Activated CD4-positive, alpha-beta T cell treated with anti-CD3 and anti-CD28 coated beads, Interleukin-2, amount 10 ng/mL, durations not matched to agents 24 days and 14 days (primary cell): ENCODE data around the gene NOTCH2. TPM values are rescaled to one million over a fixed set of nuclear protein-coding genes. Genes with fewer than 3 reads are reported as not detected.
"Not testable (repeated sequence)": the region's sequence is repeated elsewhere in the genome, so short reads cannot be mapped to it uniquely, and the experiment has no call there.

Experiments used
- DNase-seq: peaks from one replicate; pipeline ENCODE4 v3.0.0; 2022
- H3K27ac Mint-ChIP-seq: one replicate; pipeline ENCODE4 v1.8.0; 2022; ENCODE audit warnings: mild to moderate bottlenecking, mixed read lengths
- H3K27me3 Mint-ChIP-seq: one replicate; pipeline ENCODE4 v1.8.0; 2022; ENCODE audit warnings: mixed read lengths
- H3K36me3 Mint-ChIP-seq: one replicate; pipeline ENCODE4 v1.8.0; 2022; ENCODE audit warnings: low read depth, mild to moderate bottlenecking, mixed read lengths
- H3K4me1 Mint-ChIP-seq: one replicate; pipeline ENCODE4 v1.8.0; 2021; ENCODE audit warnings: mixed read lengths
- H3K4me3 Mint-ChIP-seq: one replicate; pipeline ENCODE4 v1.8.0; 2022; ENCODE audit warnings: mild to moderate bottlenecking, moderate library complexity, mixed read lengths
- H3K9me3 Mint-ChIP-seq: one replicate; pipeline ENCODE4 v1.8.0; 2021; ENCODE audit warnings: mixed read lengths
- intact Hi-C: fragments of 100-400 bp; cut with micrococcal nuclease; formaldehyde crosslinking; loops from one replicate; pipeline ENCODE4 v1.15.1; 2023
- total RNA-seq: library from RNA; stranded (reverse); gene quantifications from 2 replicates; pipeline ENCODE4 v1.2.3, GENCODE V29; 2022

Gene NOTCH2
- total RNA-seq, 1 donor from 2014 or later, result 96.5 TPM

DNA sequence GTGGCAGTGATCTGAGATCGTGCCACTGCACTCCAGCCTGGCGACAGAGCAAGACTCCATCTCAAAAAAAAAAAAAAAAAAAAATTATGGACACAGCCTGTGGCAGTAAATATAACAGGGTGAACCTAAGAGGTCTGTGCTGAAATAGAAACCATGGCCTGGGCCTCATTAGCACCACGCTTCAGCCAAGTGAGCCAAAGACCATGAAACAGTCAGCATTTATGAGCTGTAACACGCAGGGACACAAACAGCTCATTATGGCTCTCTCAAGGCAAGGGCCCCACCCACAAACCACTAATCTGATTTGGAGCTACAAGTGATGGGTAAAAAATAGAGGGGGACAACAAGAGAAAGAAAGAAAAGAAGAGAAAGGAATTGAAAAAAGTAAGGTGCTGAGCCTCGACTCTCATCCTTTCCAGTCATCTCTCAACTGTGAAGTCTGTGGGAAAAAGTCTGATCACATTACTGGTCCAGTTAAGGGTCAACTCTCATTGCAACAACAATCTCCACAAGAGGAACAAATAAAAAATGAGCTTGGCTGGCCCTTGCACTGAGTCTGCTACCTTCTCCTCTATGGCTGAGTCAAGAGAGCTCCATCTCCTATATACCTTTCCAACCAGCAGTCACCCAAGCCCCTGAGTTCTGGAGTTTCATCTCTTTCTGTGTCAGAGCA is 93.7 kb downstream of the NOTCH2 start:
- DNase-seq, result peak; percentile 36
- H3K4me1 Mint-ChIP-seq, result peaks cover 12% of the 10 kb centered on the region
- peaks cover 34% of the 10 kb centered on the region for H3K36me3 Mint-ChIP-seq
- H3K9me3 Mint-ChIP-seq, H3K27ac Mint-ChIP-seq, H3K4me3 Mint-ChIP-seq, intact Hi-C loops, H3K27me3 Mint-ChIP-seq: not testable (repeated sequence)

DNA sequence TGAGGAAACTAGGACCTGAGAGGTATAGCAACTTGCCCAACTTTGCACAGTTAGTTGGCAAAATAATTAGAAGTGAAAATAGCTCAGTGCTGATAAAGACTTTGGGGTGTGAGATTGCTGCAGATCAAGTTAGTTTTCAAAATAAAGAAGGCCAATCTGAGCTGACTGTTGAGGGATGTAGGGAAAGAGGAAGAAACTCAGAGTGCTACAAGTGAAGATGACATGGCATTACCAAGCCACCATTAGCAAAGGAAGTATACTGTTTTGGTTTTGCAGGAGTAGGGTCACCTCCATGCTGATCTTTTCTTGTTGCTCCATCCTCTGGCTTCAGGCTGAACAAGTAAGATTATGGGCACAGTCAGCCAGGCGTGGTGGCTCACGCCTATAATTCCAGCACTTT is 94.5 kb downstream of the NOTCH2 start:
- no peak for DNase-seq
- H3K36me3 Mint-ChIP-seq, result peaks cover 37% of the 10 kb centered on the region
- H3K27ac Mint-ChIP-seq, result no peak overlapping the region
- H3K4me1 Mint-ChIP-seq, result peaks cover 12% of the 10 kb centered on the region
- peaks cover 3% of the 10 kb centered on the region for H3K9me3 Mint-ChIP-seq
- intact Hi-C loops, result no loop called here
- no peak overlapping the region for H3K4me3 Mint-ChIP-seq
- no peaks in the 10 kb centered on the region for H3K27me3 Mint-ChIP-seq

DNA sequence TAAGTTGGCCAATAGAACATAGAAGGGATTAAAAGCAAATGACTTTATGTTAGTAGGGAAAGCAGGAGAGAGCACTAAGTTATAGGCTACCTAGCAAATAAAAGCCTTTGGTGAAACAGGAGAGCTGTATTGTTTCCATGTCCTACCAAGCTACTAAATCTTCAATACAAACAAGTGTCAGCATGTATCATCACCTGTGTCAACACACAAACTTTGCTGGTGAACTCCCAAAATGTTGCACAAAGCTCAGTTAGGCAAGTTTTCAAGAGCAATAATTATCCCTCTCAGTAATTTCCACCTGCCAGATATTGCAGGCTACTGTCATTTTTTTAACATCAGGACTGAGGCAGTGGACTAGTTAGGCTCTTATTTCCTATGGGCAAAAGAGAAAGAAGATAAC is 95.4 kb downstream of the NOTCH2 start:
- Mint-ChIP-seq H3K36me3 (peaks cover 37% of the 10 kb centered on the region), H3K27ac (no peak overlapping the region)

DNA sequence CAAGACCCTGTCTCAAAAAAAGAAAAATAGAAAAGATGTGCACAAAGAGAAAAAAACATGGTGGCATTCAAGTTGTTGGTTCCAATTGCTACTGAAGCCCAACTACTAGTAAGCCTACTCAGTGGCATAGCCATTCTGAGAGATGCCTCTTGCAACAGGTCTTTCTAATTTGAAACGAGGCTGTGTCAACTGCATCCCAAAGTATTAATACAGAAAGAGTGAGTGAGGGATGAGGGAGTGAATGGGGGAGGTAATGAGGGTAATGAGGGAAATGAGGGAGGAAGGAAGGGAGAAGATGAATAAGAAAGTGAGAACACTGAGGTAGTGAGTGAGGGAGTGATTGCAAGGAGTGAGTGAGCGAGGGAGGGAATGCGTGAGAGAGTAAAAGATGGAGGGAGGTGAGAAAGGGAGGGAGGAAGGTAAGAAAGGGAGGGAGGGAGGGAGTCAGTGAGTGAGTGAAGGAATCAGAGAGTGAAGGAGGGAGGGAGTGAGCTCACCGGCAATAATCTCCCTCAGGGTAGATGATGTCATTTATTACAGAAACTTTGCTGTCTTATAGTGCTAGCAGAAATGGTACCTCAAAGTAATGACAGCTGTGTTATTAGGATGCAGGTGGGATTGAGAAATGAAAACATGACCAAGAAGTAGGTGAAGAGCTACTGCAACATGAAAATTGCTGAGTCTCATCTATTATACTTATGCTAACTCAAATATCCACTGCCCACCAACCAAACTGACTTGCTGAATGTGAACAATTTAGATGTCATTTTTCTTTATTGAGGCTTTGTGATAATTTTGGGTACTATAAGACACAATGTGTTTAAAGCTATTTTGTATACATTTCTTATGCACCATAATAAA is 97.5 kb downstream of the NOTCH2 start:
- H3K4me1 Mint-ChIP-seq, result peaks cover 18% of the 10 kb centered on the region
- H3K9me3 Mint-ChIP-seq, result peaks cover 3% of the 10 kb centered on the region
- H3K27ac Mint-ChIP-seq, result no peak overlapping the region
- H3K27me3 Mint-ChIP-seq, result no peaks in the 10 kb centered on the region
- H3K36me3 Mint-ChIP-seq, result peaks cover 40% of the 10 kb centered on the region
- no peak overlapping the region for H3K4me3 Mint-ChIP-seq
- DNase-seq, result peak; percentile 40
- intact Hi-C loops, result no loop called here

More for the DNA sequence above, 95.4 kb downstream of the NOTCH2 start:
- H3K4me1 Mint-ChIP-seq, result peaks cover 13% of the 10 kb centered on the region
- DNase-seq, result no peak
- H3K9me3 Mint-ChIP-seq, result peaks cover 3% of the 10 kb centered on the region
- intact Hi-C loops, result no loop called here
- no peaks in the 10 kb centered on the region for H3K27me3 Mint-ChIP-seq
- H3K4me3 Mint-ChIP-seq, result no peak overlapping the region

DNA sequence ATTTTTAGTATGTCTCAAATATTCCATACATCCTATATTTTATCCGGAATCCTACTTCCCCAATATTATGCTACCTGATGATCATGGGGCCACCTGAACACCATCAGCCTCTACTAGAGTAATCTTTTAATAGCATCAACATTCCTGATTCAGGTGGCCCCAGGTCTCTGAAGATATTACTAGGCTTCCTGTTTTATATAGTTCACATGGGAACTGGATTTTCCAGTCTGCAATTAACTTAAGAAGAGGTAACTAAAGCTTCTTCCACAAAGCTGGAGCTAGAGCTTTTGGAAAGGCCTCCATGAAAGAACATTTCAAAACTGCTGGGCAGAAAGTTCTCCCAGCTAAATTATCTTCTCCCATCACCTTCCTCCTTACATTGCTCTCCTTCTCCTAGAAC is 100.9 kb downstream of the NOTCH2 start:
- H3K9me3 Mint-ChIP-seq, result peaks cover 3% of the 10 kb centered on the region
- no peak for DNase-seq
- H3K27ac Mint-ChIP-seq, result no peak overlapping the region
- H3K4me3 Mint-ChIP-seq, result no peak overlapping the region
- intact Hi-C loops, result no loop called here
- H3K4me1 Mint-ChIP-seq, result peaks cover 11% of the 10 kb centered on the region
- peaks cover 52% of the 10 kb centered on the region for H3K36me3 Mint-ChIP-seq
- H3K27me3 Mint-ChIP-seq, result no peaks in the 10 kb centered on the region

DNA sequence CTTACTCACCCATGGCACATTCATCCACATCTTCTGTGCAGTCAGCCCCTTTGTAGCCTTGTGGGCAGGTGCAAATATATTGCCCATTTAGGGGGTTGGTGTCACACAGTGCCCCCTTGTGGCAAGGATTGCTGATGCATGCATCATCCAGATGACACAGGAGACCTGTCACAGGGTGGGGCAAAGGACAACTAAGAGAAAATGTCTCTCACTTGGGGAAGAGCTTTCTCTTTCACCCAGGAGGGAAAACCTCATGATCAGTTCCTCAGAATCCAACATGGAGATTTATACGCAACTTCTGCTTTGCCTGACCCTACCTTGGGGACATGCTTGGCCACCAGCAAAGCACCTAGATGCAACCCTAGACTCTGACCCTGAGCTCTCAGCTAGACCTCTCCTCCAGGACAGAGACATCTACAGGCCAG is 101.4 kb downstream of the NOTCH2 start:
- Mint-ChIP-seq H3K27ac (peak overlapping the region; percentile 7), H3K9me3 (peaks cover 3% of the 10 kb centered on the region), H3K27me3 (no peaks in the 10 kb centered on the region), H3K36me3 (peaks cover 56% of the 10 kb centered on the region), H3K4me1 (peaks cover 11% of the 10 kb centered on the region), H3K4me3 (no peak overlapping the region)
- intact Hi-C loops, result no loop called here
- DNase-seq, result peak; percentile 93

DNA sequence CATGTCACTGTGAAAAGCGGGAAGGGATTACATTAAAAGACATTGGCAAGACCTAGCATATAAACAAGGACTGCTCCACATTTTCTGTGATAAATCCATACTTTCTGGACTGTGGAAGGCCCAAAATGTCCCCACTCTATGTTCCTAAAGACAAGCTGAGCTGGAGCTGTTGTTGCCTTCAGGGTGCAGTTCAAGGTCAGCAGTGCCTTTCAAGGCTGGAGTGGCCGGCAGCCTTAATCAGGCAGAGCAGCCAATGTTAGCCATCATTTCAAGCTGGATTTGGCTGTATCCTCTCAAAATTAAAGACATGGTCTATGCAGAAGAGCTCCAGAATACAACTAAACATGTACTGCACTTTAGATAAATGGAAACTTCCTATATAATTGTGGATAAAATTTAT is 102.8 kb downstream of the NOTCH2 start:
- Mint-ChIP-seq H3K9me3 (peaks cover 3% of the 10 kb centered on the region), H3K4me3 (no peak overlapping the region), H3K27me3 (no peaks in the 10 kb centered on the region), H3K36me3 (peaks cover 62% of the 10 kb centered on the region), H3K4me1 (peaks cover 13% of the 10 kb centered on the region), H3K27ac (no peak overlapping the region)
- intact Hi-C loops, result no loop called here
- DNase-seq, result no peak

DNA sequence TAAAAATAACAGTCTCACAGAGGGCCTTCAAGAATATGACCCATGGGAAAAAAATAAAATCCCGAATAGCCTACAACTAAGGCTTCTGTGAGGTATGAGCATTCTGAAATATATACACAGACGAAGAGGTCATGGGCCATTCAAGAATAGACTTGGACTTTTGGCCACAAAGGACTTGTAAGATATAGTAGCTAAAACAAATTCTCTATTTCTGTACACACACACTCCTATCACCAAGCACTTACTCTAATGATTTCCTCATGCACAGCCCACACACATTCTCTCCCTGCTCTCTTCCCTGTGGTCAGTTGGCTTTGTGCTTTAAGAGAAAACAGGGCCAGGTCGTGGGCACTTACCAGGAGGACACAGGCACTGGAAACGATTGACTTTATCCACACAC is 103.4 kb downstream of the NOTCH2 start:
- Mint-ChIP-seq H3K4me3 (no peak overlapping the region), H3K4me1 (peaks cover 13% of the 10 kb centered on the region), H3K27ac (no peak overlapping the region), H3K27me3 (no peaks in the 10 kb centered on the region), H3K9me3 (no peaks in the 10 kb centered on the region), H3K36me3 (peaks cover 56% of the 10 kb centered on the region)
- DNase-seq, result no peak
- intact Hi-C loops, result no loop called here

DNA sequence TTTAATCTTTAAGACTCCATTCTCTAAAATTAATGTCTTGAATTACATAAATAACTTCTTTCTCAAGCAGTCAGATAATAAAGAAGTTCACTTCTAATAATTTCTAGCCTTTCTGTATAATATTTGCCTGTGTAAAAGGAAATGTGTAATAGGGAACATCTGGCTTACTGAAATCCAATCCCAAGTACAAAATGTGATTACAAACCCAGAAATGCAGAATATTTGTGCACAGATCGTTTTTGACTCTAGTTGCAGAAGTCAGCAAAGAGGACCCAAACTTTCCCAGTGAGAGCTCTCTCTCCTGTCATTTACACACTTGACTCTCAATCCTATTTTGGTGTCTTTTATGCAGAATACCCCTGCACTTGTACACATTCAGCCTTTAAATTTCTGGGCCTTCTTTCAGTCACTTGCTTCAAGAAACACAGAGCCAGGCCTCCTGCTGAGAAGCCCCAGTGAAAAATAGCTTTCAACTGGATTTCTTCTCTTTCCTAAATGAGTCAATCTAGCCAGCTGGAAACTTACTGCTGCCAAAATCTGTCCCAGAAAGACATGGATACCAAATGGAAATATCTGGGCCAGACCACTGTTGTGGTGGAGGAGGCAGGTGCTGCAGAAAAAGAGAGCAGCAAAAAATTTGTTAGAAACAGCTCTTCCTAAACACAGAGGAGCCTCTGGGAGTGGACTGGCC is 104.6 kb downstream of the NOTCH2 start:
- no peak for DNase-seq
- H3K27ac Mint-ChIP-seq, result no peak overlapping the region
- peaks cover 54% of the 10 kb centered on the region for H3K36me3 Mint-ChIP-seq
- peaks cover 13% of the 10 kb centered on the region for H3K4me1 Mint-ChIP-seq
- H3K9me3 Mint-ChIP-seq, result no peaks in the 10 kb centered on the region
- H3K4me3 Mint-ChIP-seq, result no peak overlapping the region
- intact Hi-C loops, result no loop called here
- no peaks in the 10 kb centered on the region for H3K27me3 Mint-ChIP-seq

DNA sequence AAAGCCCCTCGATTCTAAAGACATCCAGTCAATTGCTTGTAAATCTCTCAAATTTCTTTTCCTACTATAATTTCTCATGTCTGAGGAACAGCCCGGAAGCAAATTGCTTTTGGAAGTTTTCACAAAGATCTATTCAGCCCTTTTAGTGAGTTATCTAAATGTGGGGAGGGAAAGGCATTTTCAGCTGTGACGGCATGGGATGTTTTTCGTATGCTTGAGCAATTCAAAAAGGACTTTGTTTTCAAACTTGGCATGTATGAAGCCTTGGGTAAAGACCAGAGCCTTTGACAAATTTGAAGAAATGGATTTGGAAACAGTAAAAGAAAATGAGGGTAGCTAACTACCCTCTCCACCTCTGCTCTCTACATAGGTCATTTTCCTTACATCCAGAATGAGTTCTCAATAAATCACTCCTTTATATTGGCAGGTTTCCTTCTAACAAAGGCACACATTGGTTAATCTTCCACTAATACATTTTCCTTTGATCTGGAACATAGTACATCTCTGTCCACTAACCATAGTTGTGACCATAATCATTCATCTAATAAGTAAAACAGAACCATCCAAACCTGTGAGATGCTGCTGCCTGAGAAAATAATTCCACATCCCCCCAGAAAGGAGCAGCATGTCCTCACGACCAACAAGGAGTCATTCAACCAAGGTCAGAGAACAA is 107.0 kb downstream of the NOTCH2 start:
- Mint-ChIP-seq H3K27me3 (no peaks in the 10 kb centered on the region), H3K36me3 (peaks cover 57% of the 10 kb centered on the region), H3K4me3 (no peak overlapping the region), H3K9me3 (no peaks in the 10 kb centered on the region), H3K27ac (no peak overlapping the region), H3K4me1 (peaks cover 7% of the 10 kb centered on the region)
- no peak for DNase-seq
- intact Hi-C loops, result no loop called here

DNA sequence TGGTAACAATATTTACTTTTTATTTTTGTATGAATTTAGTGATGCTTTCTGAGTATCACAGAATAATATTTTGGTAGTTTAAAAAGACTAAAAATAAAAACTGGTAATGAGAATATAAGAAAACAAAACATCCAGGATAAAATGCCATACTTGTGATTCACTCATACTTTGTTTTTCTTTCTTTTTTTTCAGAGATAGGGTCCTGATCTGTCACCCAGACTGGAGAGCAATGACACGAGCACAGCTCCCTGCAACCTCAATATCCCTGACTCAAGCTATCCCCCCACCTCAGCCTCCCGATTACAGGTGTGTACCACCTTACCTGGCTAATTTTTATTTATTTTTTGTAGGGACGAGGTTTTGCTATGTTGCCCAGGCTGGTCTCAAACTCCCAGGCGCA is 109.0 kb downstream of the NOTCH2 start:
- Mint-ChIP-seq H3K27ac (no peak overlapping the region), H3K4me3 (no peak overlapping the region), H3K27me3 (no peaks in the 10 kb centered on the region), H3K4me1 (peaks cover 9% of the 10 kb centered on the region), H3K9me3 (no peaks in the 10 kb centered on the region), H3K36me3 (peaks cover 50% of the 10 kb centered on the region)
- no peak for DNase-seq
- intact Hi-C loops, result no loop called here

DNA sequence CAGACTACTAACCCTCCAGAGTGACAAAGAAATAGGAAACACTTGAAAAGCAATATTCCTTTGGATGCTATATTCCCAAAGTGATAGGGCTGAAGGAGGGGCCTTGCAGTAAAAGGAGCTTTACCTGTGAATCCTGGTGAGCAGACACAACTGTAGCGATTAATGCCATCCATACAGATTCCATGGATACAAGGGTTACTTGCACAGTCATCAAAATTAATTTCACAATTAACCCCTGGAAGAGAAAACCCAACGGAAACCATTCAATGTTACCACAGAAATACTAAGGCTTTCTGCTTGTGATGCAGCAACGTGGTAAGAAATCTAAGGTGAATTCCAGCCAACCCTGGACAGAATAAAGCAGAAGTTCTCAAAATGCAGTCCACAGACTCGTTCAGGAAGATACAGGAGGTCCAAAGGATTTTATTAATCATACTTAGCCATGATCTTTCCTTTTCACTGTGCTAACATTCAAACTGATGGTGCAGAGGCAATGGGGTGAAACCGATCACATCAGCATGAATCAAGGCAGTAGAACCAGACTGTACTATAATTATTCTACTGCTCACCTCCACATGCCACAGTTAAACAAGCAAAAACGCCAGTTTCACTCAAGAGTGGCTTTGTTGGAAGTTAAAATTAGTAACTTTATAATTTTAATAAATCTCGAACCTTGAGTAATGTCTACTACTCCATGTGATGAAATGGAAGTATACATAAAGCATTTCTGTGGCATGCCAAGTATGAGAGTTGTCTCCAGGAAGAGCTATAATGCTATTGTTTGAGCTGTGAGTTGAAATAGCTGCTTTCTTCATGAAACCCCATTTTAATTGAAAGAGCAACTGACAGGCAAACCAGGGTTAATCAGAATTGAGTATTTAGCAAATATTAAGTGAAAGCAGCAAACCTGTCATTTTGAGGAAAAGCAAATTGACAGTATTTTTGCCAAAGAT is 109.9 kb downstream of the NOTCH2 start:
- Mint-ChIP-seq H3K9me3 (no peaks in the 10 kb centered on the region), H3K4me3 (no peak overlapping the region), H3K4me1 (peaks cover 12% of the 10 kb centered on the region), H3K27me3 (no peaks in the 10 kb centered on the region), H3K36me3 (peaks cover 47% of the 10 kb centered on the region), H3K27ac (no peak overlapping the region)
- DNase-seq, result peak; percentile 12
- intact Hi-C loops, result no loop called here

DNA sequence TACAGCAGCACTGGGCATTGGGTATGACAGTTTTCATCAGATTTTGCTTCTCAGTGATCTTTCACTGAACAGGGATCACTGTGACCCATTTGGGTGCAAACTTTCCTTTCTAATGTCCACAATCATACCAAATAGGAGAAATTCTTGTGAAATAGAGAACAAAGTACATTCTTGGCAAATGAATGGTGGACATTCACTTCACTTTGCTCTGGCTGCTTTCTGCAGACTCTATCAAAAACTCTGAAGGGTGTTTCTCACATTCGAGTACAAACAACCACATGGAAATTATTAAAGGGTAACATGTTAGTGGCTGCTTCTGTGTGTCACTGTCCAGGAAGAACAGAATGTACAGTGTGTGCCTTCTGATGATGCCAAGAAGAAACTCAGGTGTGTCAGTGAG is 111.2 kb downstream of the NOTCH2 start:
- Mint-ChIP-seq H3K27me3 (no peaks in the 10 kb centered on the region), H3K4me3 (no peak overlapping the region), H3K27ac (no peak overlapping the region), H3K4me1 (peaks cover 18% of the 10 kb centered on the region), H3K9me3 (no peaks in the 10 kb centered on the region), H3K36me3 (peaks cover 48% of the 10 kb centered on the region)
- peak; percentile 46 for DNase-seq
- intact Hi-C loops, result no loop called here
